Stomach smooth muscle (tissue), 2 donors: ENCODE measurements around the gene PNPLA7.
"Not testable (repeated sequence)": the region's sequence is repeated elsewhere in the genome, so short reads cannot be mapped to it uniquely, and the experiment has no call there.

ENCODE experiments used
- H3K27ac ChIP-seq: one replicate; pipeline ENCODE4 v1.7.0; 2013; ENCODE audit warnings: mild to moderate bottlenecking, low read length, inconsistent platforms
- H3K27me3 ChIP-seq, 2 donors: one replicate each; pipeline ENCODE4 v1.7.0; 2013; ENCODE audit warnings: low read length in 2 of 2; ENCODE audit not compliant: insufficient read depth in 2 of 2, control insufficient read depth in 1 of 2
- H3K36me3 ChIP-seq, 2 donors: one replicate each; pipeline ENCODE4 v1.7.0; 2013; ENCODE audit warnings: low read length in 2 of 2; ENCODE audit not compliant: control insufficient read depth in 2 of 2, insufficient read depth in 2 of 2
- H3K4me1 ChIP-seq: one replicate; pipeline ENCODE4 v1.7.0; 2013; ENCODE audit warnings: low read length; ENCODE audit not compliant: control insufficient read depth, insufficient read depth
- H3K4me3 ChIP-seq, 2 donors: one replicate each; pipeline ENCODE4 v1.7.0; 2013; ENCODE audit warnings: low read length in 2 of 2
- H3K9ac ChIP-seq, 2 donors: one replicate each; pipeline ENCODE4 v1.7.0; 2013; ENCODE audit warnings: low read length in 2 of 2, mild to moderate bottlenecking in 1 of 2
- H3K9me3 ChIP-seq, 2 donors: one replicate each; pipeline ENCODE4 v1.7.0; 2013; ENCODE audit warnings: low read length in 2 of 2; ENCODE audit not compliant: control insufficient read depth in 2 of 2
- donor health status: healthy.
- donor health status: Pancreatic carcinoma.

PNPLA7 gene

GRCh38 chr9:137542486-137542885, 7.7 kb downstream of the PNPLA7 start:
- Histone ChIP-seq H3K36me3 (peaks cover 0 to 2% of the 10 kb centered on the region in 2 donors), H3K9me3 (no peaks in the 10 kb centered on the region)

GRCh38 chr9:137540536-137540935, 9.7 kb downstream of the PNPLA7 start:
- no peak overlapping the region for H3K9ac ChIP-seq
- no peak overlapping the region for H3K27ac ChIP-seq
- H3K9me3 ChIP-seq = no peaks in the 10 kb centered on the region
- H3K4me1 ChIP-seq = no peaks in the 10 kb centered on the region
- no peak overlapping the region for H3K4me3 ChIP-seq
- no peaks in the 10 kb centered on the region for H3K27me3 ChIP-seq
- H3K36me3 ChIP-seq = peaks cover 0 to 2% of the 10 kb centered on the region in 2 donors

More at GRCh38 chr9:137542486-137542885, 7.7 kb downstream of the PNPLA7 start:
- no peak overlapping the region for H3K9ac ChIP-seq
- no peaks in the 10 kb centered on the region for H3K27me3 ChIP-seq
- no peaks in the 10 kb centered on the region for H3K4me1 ChIP-seq
- no peak overlapping the region for H3K4me3 ChIP-seq
- no peak overlapping the region for H3K27ac ChIP-seq

- no peaks in the 10 kb centered on the region for H3K27me3 ChIP-seq
- peaks cover 0 to 2% of the 10 kb centered on the region in 2 donors for H3K36me3 ChIP-seq
Observed at GRCh38 chr9:137538058-137538457, 12.1 kb downstream of the PNPLA7 start.

GRCh38 chr9:137536594-137537131, 13.5 kb downstream of the PNPLA7 start:
- H3K4me1 ChIP-seq, H3K27ac ChIP-seq, H3K9ac ChIP-seq, H3K27me3 ChIP-seq, H3K4me3 ChIP-seq, H3K9me3 ChIP-seq, H3K36me3 ChIP-seq: not testable (repeated sequence)

More at GRCh38 chr9:137538058-137538457, 12.1 kb downstream of the PNPLA7 start:
- Histone ChIP-seq H3K4me3 (no peak overlapping the region), H3K9ac (no peak overlapping the region), H3K27ac (no peak overlapping the region), H3K4me1 (peaks cover 7% of the 10 kb centered on the region), H3K9me3 (no peaks in the 10 kb centered on the region)

- no peak overlapping the region for H3K27ac ChIP-seq
- no peaks in the 10 kb centered on the region for H3K9me3 ChIP-seq
- H3K4me3 ChIP-seq = no peak overlapping the region
- H3K27me3 ChIP-seq = no peaks in the 10 kb centered on the region
- H3K9ac ChIP-seq = no peak overlapping the region
- peaks cover 9% of the 10 kb centered on the region for H3K4me1 ChIP-seq
- no peaks in the 10 kb centered on the region for H3K36me3 ChIP-seq
Observed at GRCh38 chr9:137535120-137535428, 15.1 kb downstream of the PNPLA7 start.

- H3K27ac ChIP-seq = no peak overlapping the region
- H3K9ac ChIP-seq = no peak overlapping the region
Observed at GRCh38 chr9:137534256-137535119, 15.7 kb downstream of the PNPLA7 start.

GRCh38 chr9:137532891-137533468, 17.2 kb downstream of the PNPLA7 start:
- not testable (repeated sequence) for H3K9ac ChIP-seq, H3K36me3 ChIP-seq, H3K4me1 ChIP-seq, H3K4me3 ChIP-seq, H3K27ac ChIP-seq, H3K27me3 ChIP-seq, H3K9me3 ChIP-seq

More at GRCh38 chr9:137534256-137535119, 15.7 kb downstream of the PNPLA7 start:
- Histone ChIP-seq H3K9me3 (no peaks in the 10 kb centered on the region), H3K36me3 (no peaks in the 10 kb centered on the region), H3K4me3 (no peak overlapping the region), H3K4me1 (peaks cover 9% of the 10 kb centered on the region), H3K27me3 (no peaks in the 10 kb centered on the region)

GRCh38 chr9:137531099-137531765, 19.0 kb downstream of the PNPLA7 start:
- no peaks in the 10 kb centered on the region for H3K36me3 ChIP-seq
- H3K27ac ChIP-seq = no peak overlapping the region
- no peak overlapping the region for H3K4me3 ChIP-seq
- H3K27me3 ChIP-seq = no peaks in the 10 kb centered on the region
- H3K9ac ChIP-seq = no peak overlapping the region
- H3K4me1 ChIP-seq = peaks cover 9% of the 10 kb centered on the region
- no peaks in the 10 kb centered on the region for H3K9me3 ChIP-seq

GRCh38 chr9:137530331-137530730, 19.9 kb downstream of the PNPLA7 start:
- no peak overlapping the region for H3K27ac ChIP-seq

GRCh38 chr9:137524981-137525317, 25.3 kb downstream of the PNPLA7 start:
- no peaks in the 10 kb centered on the region for H3K36me3 ChIP-seq
- no peaks in the 10 kb centered on the region for H3K4me1 ChIP-seq
- no peak overlapping the region for H3K9ac ChIP-seq
- no peaks in the 10 kb centered on the region for H3K27me3 ChIP-seq
- H3K9me3 ChIP-seq = no peaks in the 10 kb centered on the region
- H3K27ac ChIP-seq = no peak overlapping the region
- no peak overlapping the region for H3K4me3 ChIP-seq

More at GRCh38 chr9:137530331-137530730, 19.9 kb downstream of the PNPLA7 start:
- Histone ChIP-seq H3K4me3 (no peak overlapping the region), H3K27me3 (no peaks in the 10 kb centered on the region), H3K36me3 (no peaks in the 10 kb centered on the region), H3K9ac (no peak overlapping the region), H3K9me3 (no peaks in the 10 kb centered on the region), H3K4me1 (peaks cover 9% of the 10 kb centered on the region)
